ENCODE data around the gene EDEM3. TPM values are rescaled to one million over a fixed set of nuclear protein-coding genes. Genes with fewer than 3 reads are reported as not detected.

EDEM3 gene
- total RNA-seq, 1 experiment from 2014 or later: 14.0 TPM

- no CpG with 5 or more reads among the region's 2 CpGs for WGBS (ENCODE audit: extremely low coverage, insufficient read length, low lambda C conversion rate)
- Mint-ChIP-seq H3K27me3 (ENCODE audit: low read depth) (peaks cover 1% of the 10 kb centered on the region; the same call in 1 of the 2 replicates), H3K36me3 (ENCODE audit: insufficient read depth in 1 of 3, low read depth in 3 of 3) (no peaks in the 10 kb centered on the region), H3K9me3 (no peaks in the 10 kb centered on the region; a peak in 1 of 5 replicates), H3K4me3 (no peak overlapping the region), H3K27ac (no peak overlapping the region), H3K4me1 (peaks cover 5 to 6% of the 10 kb centered on the region in 2 experiments)
- no peak overlapping the region for H2AK5ac ChIP-seq (ENCODE audit: insufficient read length, low read length)
- H2BK20ac ChIP-seq (ENCODE audit: low read depth, low read length, poor library complexity, severe bottlenecking): no peak overlapping the region
- no peak overlapping the region for H3K27ac ChIP-seq (ENCODE audit: insufficient read length, low read depth, low read length)
- TF ChIP-seq, protein P1, sequence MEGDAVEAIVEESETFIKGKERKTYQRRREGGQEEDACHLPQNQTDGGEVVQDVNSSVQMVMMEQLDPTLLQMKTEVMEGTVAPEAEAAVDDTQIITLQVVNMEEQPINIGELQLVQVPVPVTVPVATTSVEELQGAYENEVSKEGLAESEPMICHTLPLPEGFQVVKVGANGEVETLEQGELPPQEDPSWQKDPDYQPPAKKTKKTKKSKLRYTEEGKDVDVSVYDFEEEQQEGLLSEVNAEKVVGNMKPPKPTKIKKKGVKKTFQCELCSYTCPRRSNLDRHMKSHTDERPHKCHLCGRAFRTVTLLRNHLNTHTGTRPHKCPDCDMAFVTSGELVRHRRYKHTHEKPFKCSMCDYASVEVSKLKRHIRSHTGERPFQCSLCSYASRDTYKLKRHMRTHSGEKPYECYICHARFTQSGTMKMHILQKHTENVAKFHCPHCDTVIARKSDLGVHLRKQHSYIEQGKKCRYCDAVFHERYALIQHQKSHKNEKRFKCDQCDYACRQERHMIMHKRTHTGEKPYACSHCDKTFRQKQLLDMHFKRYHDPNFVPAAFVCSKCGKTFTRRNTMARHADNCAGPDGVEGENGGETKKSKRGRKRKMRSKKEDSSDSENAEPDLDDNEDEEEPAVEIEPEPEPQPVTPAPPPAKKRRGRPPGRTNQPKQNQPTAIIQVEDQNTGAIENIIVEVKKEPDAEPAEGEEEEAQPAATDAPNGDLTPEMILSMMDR (conservative IDR thresholded peaks at IDR 0.05): no peak
- H3K4me1 ChIP-seq (ENCODE audit: insufficient read depth, low read length): no peaks in the 10 kb centered on the region
- H2BK5ac ChIP-seq (ENCODE audit: insufficient read length, low read length): no peak overlapping the region
- H3K79me1 ChIP-seq (ENCODE audit: insufficient read depth, low read depth, low read length, poor library complexity, severe bottlenecking): no peaks in the 10 kb centered on the region
- H4K20me1 ChIP-seq (ENCODE audit: control insufficient read depth, insufficient read depth, insufficient read length): no peaks in the 10 kb centered on the region
- H3K4ac ChIP-seq (ENCODE audit: low read depth, low read length): no peak overlapping the region
- H3K79me2 ChIP-seq (ENCODE audit: insufficient read depth, low read length): no peaks in the 10 kb centered on the region
- H3K18ac ChIP-seq (ENCODE audit: insufficient read length, low read depth, low read length): no peak overlapping the region
- H4K91ac ChIP-seq (ENCODE audit: insufficient read length, low read depth, low read length): no peak overlapping the region
- H3K56ac ChIP-seq (ENCODE audit: insufficient read length, low read depth, low read length): no peak overlapping the region
- H3K23me2 ChIP-seq (ENCODE audit: insufficient read length, low read depth, low read length, poor library complexity, severe bottlenecking): no peaks in the 10 kb centered on the region
- H4K8ac ChIP-seq (replicated peaks; ENCODE audit: insufficient read length, low read depth, low read length): no peak overlapping the region
- H4K5ac ChIP-seq (ENCODE audit: insufficient read length, low read depth, low read length): no peak overlapping the region
- no peak overlapping the region for H3K9ac ChIP-seq (ENCODE audit: extremely low read depth, insufficient read length, low read length)
- H2BK15ac ChIP-seq (ENCODE audit: low read depth, low read length): no peak overlapping the region
- DNase-seq: no peak
- no peak overlapping the region for H2BK12ac ChIP-seq (ENCODE audit: insufficient read length, low read depth, low read length)
- no peak overlapping the region for H3K14ac ChIP-seq (ENCODE audit: insufficient read depth, low read length)
- no peak overlapping the region for H3T11ph ChIP-seq (ENCODE audit: low read length)
- no peak overlapping the region for H2BK120ac ChIP-seq (ENCODE audit: low read depth, low read length, poor library complexity, severe bottlenecking)
- H3K4me2 ChIP-seq (ENCODE audit: insufficient read depth, insufficient read length, low read length): no peak overlapping the region
- H2AFZ ChIP-seq (ENCODE audit: low read length): no peak overlapping the region
- H3K23ac ChIP-seq (ENCODE audit: insufficient read length, low read depth, low read length): no peak overlapping the region
- H3K27me3 ChIP-seq (ENCODE audit: insufficient read depth, low read length): no peaks in the 10 kb centered on the region
- H3K9me3 ChIP-seq (ENCODE audit: control insufficient read depth, low read depth, low read length): no peaks in the 10 kb centered on the region
Measured at GRCh38 chr1:184769241-184769640, 14.6 kb upstream of the EDEM3 start.
